GM21737 (cell line): Measurements from ENCODE around the gene OR5AS1.
"Not testable (repeated sequence)": the region's sequence is repeated elsewhere in the genome, so short reads cannot be mapped to it uniquely, and the experiment has no call there.

Experiments used
- ATAC-seq: cut with Tn5 transposase; IDR thresholded peaks from one replicate; pipeline ENCODE4 v1.9.1; 2021; ENCODE audit warnings: mild to moderate bottlenecking, moderate library complexity; ENCODE audit not compliant: unreplicated experiment

OR5AS1 gene

DNA sequence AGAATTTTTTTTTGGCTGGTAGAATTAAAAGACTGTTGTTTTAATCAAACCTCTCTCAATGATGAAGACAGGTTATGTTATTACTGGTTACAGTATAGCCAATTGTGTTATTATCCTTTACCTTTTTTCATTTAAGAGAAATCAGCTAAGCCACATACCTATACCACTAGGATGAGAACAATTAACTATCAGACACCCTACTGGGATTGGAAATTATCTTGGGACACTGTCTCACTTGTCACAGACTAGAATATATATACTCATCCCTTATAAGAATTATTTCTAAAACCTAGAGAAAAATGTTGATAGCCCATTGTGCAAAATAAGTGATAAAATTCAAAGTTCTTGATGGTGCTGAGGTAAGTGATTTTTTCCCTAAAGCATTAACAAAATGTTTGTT, at the start of gene OR5AS1:
TSS of gene OR5AS1 (plus strand) at position 301 of the 400 bp plus-strand sequence. CDS start 2,765 bp downstream, outside the sequence.
- ATAC-seq: no peak

DNA sequence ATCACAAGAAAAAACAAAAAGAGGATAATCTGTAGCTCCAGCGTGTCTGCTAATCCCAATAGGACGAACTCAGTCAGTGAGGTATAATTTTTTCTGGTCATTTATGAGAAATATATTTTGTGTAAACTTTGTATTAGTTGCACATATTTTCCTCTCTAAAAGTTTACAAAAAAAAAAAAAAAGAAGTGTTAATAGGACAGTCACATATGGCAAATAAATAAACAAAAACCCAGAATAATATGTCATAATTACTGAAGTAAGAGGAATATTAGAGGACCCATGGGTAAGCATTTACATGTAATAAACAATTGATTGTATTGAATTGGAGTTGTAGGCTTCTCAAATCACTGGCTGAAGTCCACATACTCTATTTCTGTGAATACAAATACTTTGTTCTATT, 32.9 kb upstream of the OR5AS1 start, which contains the start of gene OR5F1:
TSS of gene OR5F1 (minus strand) at position 101 of the 400 bp plus-strand sequence. CDS start at position 101, 0 bp downstream.
- ATAC-seq: no peak

DNA sequence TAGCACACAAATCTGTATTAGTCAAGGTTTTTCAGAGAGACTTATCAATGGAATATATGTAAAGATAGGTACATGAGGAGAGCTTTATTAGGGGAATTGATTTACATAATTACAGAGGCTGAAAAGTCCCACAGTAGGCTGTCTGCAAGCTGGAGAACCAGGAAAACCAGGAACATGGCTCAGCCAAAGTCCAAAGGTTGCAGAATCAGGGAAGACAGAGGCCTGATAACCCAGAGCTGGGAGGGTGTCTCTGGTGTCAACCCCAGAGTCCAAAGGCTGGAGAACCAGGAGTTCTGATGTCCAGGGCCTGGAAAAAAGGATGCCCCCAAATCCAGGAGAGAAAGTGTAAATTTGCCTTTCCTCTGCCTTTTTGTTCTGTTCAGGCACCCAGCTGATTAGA, 16.7 kb upstream of the OR5AS1 start:
- no peak for ATAC-seq

DNA sequence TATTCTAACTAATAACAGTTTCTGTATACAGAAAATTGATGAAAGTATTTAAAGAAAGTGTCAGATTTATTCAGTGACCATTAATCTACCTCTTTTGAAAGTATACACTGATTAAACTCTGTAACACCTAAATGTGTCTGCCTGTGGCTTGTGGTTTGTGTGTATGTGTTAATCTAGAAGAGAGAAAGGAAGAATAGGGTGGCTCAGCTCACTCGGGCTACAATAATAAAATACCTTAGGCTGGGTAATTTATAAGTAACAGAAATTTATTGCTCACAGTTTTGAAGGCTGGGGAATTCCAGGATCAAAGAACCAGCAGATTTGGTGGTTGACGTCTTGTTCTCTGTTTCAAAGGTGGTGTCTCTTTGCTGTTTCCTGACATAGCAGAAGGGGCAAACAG, 13.6 kb upstream of the OR5AS1 start:
- ATAC-seq: no peak

DNA sequence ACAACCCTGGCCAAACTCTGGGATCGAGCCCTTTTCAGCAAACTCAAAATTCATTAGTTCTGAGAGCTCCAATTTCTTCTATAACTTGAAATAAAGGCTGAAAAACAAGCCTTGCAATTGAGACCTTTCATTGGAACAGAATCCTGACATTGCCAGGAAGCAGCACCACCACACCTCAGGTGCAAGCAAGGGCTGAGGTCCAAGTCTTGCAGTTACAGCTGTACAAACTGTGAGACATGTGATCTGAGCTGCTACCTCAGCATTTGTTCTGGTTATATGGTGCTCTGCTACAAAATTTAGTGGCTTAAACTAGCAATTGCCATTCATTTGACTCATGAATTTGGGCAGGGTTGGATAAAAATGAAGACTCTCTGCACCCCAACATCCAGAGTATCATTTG, 18.1 kb downstream of the OR5AS1 start:
- ATAC-seq: no peak

DNA sequence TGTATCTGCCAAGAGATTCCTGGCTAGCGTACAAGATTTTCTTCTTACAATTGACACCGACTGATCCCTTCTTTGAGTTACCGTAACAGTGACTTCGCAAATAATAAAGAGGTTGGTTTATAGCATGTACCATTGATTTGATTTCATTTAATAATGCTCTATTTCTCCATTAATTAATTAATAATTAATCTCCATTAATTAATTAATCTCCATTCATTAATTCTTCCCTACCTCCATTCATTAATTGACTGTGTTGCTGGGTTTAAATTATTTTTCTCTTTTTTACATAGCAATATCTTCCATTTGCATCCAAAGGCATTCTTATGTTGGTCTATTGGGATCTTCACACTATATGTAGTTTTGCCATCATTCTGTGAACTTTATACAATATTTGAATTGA, 21.0 kb downstream of the OR5AS1 start:
- ATAC-seq: no peak

DNA sequence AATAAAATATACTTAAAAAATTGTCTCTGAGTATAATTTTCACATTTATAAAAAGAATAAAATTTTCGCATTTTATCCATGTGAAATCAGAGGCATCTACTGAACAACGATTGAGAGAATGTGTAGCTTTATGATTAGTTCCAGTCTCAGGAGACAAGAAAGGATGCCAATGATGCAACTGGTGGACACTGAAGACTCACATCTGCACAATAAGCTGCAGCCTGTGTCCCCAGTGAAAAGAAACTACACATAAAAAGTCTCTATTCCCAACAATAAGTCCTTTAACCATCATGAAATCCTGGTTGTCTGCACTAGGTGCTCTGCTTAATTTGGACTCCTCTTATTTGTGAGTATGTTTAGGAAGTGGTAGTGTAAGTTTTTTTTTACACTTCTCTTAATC, 22.0 kb downstream of the OR5AS1 start:
- no peak for ATAC-seq

DNA sequence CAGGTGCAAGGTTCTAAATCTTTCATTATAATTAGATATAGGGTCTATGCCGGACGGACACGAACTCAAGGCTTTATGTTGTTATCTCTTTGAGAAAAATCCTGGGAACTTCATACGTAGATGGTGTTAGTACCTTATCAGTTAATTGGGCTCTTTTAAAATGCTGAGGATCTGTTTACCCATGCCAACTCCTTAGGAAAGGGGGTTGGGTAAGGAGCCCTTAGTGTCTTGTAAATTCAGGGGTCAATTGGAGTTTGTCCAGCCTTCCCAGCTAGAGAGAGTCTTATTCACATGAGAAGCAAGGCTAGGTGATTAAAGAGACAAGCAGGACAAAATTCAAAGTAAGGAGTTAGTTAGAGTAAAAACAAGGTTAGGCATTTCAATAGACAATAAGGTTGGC, 28.9 kb downstream of the OR5AS1 start:
- ATAC-seq: not testable (repeated sequence)

DNA sequence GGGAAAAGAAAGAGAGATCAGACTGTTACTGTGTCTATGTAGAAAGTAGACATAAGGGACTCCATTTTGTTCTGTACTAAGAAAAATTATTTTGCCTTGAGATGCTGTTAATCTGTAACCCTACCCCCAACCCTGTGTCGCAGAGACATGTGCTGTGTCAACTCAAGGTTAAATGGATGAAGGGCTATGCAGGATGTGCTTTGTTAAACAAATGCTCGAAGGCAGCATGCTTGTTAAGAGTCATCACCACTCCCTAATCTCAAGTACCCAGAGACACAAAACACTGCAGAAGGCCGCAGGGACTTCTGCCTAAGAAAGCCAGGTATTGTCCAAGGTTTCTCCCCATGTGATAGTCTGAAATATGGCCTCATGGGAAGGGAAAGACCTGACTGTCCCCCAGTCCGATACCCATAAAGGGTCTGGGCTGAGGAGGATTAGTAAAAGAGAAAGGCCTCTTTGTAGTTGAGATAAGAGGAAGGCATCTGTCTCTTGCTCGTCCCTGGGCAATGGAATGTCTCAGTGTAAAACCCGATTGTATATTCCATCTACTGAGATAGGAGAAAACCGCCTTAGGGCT, 30.3 kb downstream of the OR5AS1 start:
- ATAC-seq: not testable (repeated sequence)

DNA sequence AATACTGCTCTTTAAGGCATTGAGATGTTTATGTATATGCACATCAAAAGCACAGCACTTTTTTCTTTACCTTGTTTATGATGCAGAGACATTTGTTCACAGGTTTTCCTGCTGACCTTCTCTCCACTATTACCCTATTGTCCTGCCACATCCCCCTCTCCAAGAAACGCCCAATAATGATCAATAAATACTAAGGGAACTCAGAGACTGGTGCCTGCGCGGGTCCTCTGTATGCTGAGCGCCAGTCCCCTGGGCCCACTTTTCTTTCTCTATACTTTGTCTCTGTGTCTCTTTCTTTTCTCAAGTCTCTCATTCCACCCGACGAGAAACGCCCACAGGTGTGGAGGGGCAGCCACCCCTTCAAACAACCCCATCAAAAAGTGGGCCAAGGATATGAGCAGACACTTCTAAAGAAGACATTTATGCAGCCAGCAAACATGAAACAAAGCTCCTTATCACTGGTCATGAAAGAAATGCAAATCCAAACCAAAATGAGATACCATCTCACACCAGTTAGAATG, 30.9 kb downstream of the OR5AS1 start:
- not testable (repeated sequence) for ATAC-seq

DNA sequence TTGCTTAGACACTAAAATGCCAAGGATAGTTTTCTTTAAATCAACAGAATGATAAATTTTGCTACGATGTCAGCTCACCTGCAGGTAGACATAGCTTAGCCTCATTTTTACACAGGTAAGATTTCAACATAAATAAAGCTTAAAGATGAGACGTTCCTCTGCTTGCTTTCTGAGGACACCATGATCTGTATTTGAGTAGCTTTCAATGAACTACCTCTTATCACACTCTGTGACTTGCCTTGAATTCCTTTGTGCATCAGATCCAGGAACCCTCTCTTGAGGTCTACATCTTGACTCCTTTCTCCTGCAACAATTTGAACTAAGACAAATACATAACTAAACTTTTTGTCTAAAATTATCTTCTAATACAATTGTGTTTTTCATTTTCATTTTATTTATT, 39.5 kb downstream of the OR5AS1 start:
- ATAC-seq: no peak
